Stimulated activated CD4-positive, alpha-beta T cell treated with anti-CD3 and anti-CD28 coated beads, Interleukin-15, amount 100 ng/mL, for 48 hours (primary cell): ENCODE results near the gene MAGT1.
"Not testable (repeated sequence)": the region's sequence is repeated elsewhere in the genome, so short reads cannot be mapped to it uniquely, and the experiment has no call there.

Experiments
- DNase-seq, 2 donors: peaks; one replicate each; pipeline ENCODE4 v3.0.0-alpha.2; 2020; ENCODE audit warnings: low read depth in 2 of 2

The MAGT1 gene

GRCh38 chrX:77894921-77895886 lies at the start of gene MAGT1:
Gene MAGT1, minus strand, starts transcription at chrX:77895435. Its CDS starts 25 bp downstream, at chrX:77895410.
- DNase-seq, result peak; percentile 80 to 86

GRCh38 chrX:77945031-77945430 lies 49.8 kb upstream of the MAGT1 start:
- DNase-seq, result not testable (repeated sequence)

- DNase-seq, result no peak
Observed at GRCh38 chrX:77938083-77938680, 42.9 kb upstream of the MAGT1 start.

GRCh38 chrX:77937291-77937690 lies 42.1 kb upstream of the MAGT1 start:
- no peak for DNase-seq

- no peak for DNase-seq
Observed at GRCh38 chrX:77936299-77936698, 41.1 kb upstream of the MAGT1 start.

- DNase-seq, result no peak
Observed at GRCh38 chrX:77935886-77936285, 40.7 kb upstream of the MAGT1 start.

GRCh38 chrX:77930581-77930980 lies 35.3 kb upstream of the MAGT1 start:
- no peak for DNase-seq

- DNase-seq, result no peak
Observed at GRCh38 chrX:77925764-77926163, 30.5 kb upstream of the MAGT1 start.

GRCh38 chrX:77924320-77924859 lies 29.2 kb upstream of the MAGT1 start:
- DNase-seq, result no peak

GRCh38 chrX:77922787-77923186 lies 27.6 kb upstream of the MAGT1 start:
- DNase-seq, result no peak

- DNase-seq, result not testable (repeated sequence)
Observed at GRCh38 chrX:77919370-77919769, 24.1 kb upstream of the MAGT1 start.

GRCh38 chrX:77918568-77918967 lies 23.3 kb upstream of the MAGT1 start:
- DNase-seq, result no peak

- no peak for DNase-seq
Observed at GRCh38 chrX:77917294-77917933, 22.2 kb upstream of the MAGT1 start.

GRCh38 chrX:77910108-77910840 lies 15.0 kb upstream of the MAGT1 start, which contains the start of gene ATP7A:
Gene ATP7A, plus strand, starts transcription at chrX:77910693. Its CDS starts 60,949 bp downstream, at chrX:77971642.
- DNase-seq, result peak; percentile 88

- DNase-seq, result no peak
Observed at GRCh38 chrX:77901506-77901905, 6.3 kb upstream of the MAGT1 start.

GRCh38 chrX:77900688-77901087 lies 5.5 kb upstream of the MAGT1 start:
- no peak for DNase-seq

GRCh38 chrX:77899081-77899828 lies 4.0 kb upstream of the MAGT1 start, which contains the start of gene COX7B:
Gene COX7B, plus strand, starts transcription at chrX:77899468. Its CDS starts 86 bp downstream, at chrX:77899554.
- peak; percentile 43 to 48 for DNase-seq

- DNase-seq, result no peak
Observed at GRCh38 chrX:77893713-77894112, 1.5 kb downstream of the MAGT1 start.

- DNase-seq, result no peak
Observed at GRCh38 chrX:77892887-77893286, 2.3 kb downstream of the MAGT1 start.

- DNase-seq, result not testable (repeated sequence)
Observed at GRCh38 chrX:77881418-77881817, 13.8 kb downstream of the MAGT1 start.
